Measurements from ENCODE around the gene PDLIM7.
"Not testable (repeated sequence)": the region's sequence is repeated elsewhere in the genome, so short reads cannot be mapped to it uniquely, and the experiment has no call there.

The PDLIM7 gene

GRCh38 chr5:177489119-177489716 lies 8.2 kb downstream of the PDLIM7 start:
- no peak for DNase-seq

- DNase-seq, result no peak
These were observed 9.4 kb downstream of the PDLIM7 start for GRCh38 chr5:177487975-177488374.

- no peak for DNase-seq
These were observed 10.3 kb downstream of the PDLIM7 start for GRCh38 chr5:177487144-177487543.

GRCh38 chr5:177486256-177486655 lies 11.1 kb downstream of the PDLIM7 start:
- no peak for DNase-seq

- DNase-seq, result not testable (repeated sequence)
These were observed 11.7 kb downstream of the PDLIM7 start for GRCh38 chr5:177485753-177486152.

DNA sequence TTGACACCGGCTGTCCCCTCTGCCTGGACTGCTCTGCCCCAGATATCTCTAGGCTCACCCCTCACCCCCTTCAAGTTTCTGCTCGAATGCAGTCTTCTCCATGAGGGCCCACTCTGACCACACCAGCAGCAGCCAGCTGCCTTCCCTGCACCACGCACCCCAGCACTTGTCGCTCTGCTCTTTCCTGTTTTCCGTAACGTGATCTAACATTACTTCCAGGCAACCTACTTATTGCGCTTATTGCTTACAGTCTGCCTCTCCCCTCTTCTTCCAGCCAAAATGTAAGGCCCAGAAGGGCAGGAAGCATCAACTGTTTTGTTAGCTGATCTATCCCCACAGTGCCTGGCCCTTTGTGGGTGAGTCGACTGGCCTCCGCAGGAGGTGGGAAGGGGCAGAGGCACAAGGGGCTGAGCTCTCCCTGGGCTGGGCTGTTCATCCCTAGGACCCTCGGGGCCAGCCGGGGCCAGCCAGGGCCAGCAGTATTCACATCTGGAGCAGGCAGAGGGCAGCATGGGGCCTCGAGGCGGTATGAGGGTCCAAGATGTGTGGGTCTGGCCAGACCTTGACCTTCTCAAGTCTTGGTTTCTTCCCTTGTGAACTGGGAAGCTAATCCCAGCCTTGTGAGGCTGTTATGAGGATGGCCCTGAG lies 12.4 kb downstream of the PDLIM7 start:
- no peak for DNase-seq

DNA sequence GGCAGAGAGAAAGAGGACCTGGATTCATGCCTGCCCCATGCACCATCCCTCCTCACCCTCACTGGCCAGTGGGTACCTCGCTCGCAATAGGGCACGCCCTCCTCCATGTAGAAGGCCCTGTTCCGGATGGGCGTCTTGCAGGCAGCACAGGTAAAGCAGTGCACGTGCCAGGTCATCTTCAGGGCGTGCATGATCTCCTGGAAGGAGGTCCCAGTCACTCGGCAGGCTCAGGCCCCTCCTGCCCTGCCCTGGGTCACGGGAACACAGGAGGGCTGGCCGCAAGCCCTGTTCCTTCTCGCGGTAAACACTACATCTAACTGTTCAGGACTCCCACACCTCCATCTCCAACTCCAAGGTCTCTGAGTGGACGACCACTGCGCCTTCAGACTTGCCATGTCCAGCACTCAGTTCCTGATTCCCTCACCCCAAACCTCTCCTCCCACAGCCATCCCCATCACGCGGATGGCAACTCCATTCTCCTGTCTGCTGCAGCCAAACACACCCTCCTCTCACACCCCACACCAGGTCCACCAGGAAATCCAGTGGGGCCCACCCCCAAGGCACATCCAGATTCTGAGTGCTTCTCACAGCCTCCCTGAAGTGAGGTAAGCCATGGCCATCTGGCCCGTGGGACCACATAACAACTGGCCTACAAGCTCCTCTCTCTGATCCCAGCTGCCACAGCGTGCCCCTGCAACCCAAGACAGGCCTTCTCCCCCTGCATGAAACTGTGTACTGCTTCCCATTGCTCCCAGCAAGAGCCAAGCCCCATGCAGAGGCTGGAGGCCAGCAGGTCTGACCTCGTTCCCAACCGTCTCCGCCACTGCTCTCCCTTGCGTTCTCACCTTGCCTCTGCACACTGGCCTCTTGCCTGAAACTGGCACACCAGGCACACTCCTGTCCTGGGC lies 13.2 kb downstream of the PDLIM7 start:
- DNase-seq, result no peak

DNA sequence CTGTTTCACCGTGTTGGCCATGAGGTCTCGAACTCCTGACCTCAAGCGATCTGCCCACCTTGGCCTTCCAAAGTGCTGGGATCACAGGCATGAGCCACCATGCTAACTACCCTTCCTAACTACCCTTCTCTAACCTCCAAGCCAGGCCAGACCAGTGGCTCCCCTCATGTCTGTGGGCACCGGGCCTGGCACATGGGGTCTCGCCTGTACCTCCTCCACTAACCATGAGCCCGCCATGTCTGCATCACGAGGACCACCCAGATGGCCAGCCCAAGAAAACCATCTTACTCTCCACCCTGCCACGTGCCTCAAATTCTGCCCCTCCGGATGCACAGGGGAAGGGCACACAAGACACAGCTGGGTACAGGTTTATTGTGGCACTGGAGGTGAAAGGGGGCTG lies 14.4 kb downstream of the PDLIM7 start:
- no peak for DNase-seq

- no peak for DNase-seq
These were observed 15.0 kb downstream of the PDLIM7 start for GRCh38 chr5:177482359-177482795.

GRCh38 chr5:177479774-177480173 lies 17.6 kb downstream of the PDLIM7 start:
- DNase-seq, result no peak

GRCh38 chr5:177478711-177479646 lies 18.4 kb downstream of the PDLIM7 start:
- no peak for DNase-seq

DNA sequence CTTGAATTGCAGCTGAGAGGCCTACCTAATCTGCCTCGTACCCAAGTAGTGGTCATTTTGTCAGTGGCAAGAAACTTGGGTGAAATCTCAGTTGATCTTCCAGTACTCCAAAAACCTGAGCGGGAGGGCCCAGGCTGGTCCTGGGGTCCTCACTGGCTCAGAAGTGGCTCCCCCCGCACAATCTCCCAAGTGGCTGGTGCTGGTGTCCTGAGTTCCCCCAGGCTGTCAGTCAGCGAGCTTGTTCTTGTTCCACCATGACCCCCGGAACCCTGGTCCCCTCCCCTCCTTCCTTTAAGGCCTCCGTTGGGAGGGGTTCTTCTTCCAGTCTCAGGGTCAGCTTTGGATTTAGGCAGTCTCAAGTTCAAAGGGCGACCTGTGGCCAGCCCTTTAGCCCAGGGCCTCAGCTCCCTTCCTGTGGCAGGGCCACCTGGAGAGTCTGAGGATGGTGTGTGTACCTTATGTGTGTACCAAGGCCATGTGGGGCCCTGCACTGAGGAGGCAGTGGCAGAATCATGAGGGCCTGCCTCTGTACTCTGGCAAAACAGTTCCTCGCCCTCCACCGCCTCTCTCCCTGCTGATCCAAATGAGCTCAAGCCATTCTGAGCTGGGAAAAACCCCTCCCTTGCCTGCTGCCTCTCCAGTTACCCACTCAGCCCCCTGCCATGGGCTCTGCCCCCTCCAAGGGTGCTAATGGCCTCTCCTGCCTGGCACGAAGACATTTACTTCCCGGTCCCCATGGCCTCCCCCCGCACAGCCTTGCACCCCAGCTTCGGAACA lies 19.5 kb downstream of the PDLIM7 start:
- no peak for DNase-seq

GRCh38 chr5:177476531-177477233 lies 20.7 kb downstream of the PDLIM7 start:
- DNase-seq, result no peak

DNA sequence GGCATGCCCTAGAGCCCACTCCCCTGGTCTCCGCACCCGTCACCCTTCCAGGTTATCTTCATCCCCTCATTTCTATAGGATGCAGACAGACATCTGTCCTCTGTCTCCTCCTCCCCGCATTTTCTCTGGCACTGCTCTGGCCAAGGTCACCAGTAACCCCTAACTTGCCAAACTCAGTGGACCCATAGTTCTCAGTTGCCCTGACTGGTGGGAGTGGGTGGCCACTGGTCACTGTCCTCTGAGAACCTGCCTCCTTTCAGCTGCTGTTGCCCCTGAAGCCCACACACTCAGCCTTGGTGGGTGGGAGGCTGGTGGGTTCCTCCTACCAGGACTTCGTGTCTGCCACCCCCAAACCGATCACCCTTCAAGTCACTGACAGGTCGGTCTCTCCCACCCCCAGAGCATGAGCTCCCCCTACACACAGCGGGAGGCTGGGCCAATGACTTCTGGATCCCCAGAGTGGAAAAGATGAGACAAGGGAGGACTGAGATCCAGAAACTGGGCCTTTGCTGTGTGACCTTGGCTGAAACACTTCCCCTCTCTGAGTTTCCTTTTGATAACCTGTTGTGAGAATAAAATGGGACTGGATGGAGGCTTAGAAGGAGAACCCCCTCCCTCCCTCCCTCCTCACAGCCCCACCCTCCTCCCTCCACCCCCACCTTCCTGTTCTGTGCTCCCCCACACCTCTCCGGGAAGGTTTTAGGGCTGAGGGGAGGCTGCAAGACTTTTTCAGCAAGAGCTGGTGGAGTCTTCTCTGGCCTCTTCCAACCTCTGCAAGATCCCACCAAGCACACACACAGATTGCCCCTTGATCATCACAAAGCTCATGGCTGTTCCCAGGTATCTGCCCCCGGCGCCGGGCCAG lies 21.6 kb downstream of the PDLIM7 start:
- no peak for DNase-seq

GRCh38 chr5:177474846-177475562 lies 22.4 kb downstream of the PDLIM7 start:
- DNase-seq, result no peak

- DNase-seq, result no peak
These were observed 23.4 kb downstream of the PDLIM7 start for GRCh38 chr5:177474002-177474476.

- DNase-seq, result no peak
These were observed 23.9 kb downstream of the PDLIM7 start, which contains the start of gene DBN1 for GRCh38 chr5:177473443-177474001. Gene DBN1, minus strand, starts transcription at chr5:177473634. Its CDS starts 113 bp downstream, at chr5:177473521.

All from CD4-positive, alpha-beta T cell treated with Interleukin-10 for 1 hour (primary cell).